Stimulated activated CD4-positive, alpha-beta T cell treated with anti-CD3 and anti-CD28 coated beads, Interleukin-1b, Interleukin-23, amount 100 ng/mL, for 24 hours (primary cell): Measurements from ENCODE around the gene HLA-A.
A peak's percentile ranks its signal among the peaks of the same experiment; 100 is the strongest.
"Not testable (repeated sequence)": the region's sequence is repeated elsewhere in the genome, so short reads cannot be mapped to it uniquely, and the experiment has no call there.

Experiments
- DNase-seq, 4 experiments: peaks; one replicate each; pipeline ENCODE4 v3.0.0-alpha.2; 2020; ENCODE audit warnings: low read depth in 4 of 4, low spot score in 1 of 4

HLA-A gene

DNA sequence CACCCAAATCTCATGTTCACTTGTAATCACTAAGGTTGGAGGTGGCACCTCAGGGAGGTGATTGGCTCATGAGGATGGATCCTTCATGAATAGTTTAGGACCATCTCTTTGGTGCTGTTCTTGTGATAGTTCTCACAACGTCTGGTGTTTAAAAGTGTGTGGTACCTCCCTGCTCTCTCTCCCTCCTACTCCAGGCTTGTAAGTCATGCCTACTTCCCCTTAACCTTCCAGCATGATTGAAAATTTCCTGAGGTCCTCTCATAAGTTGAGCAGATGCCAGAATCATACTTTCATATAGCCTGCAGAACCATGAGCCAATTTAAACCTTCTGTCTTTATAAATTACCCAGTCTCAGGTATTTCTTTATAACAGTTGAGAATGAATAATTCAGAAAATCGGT is 16.6 kb downstream of the HLA-A start:
- no peak for DNase-seq

DNA sequence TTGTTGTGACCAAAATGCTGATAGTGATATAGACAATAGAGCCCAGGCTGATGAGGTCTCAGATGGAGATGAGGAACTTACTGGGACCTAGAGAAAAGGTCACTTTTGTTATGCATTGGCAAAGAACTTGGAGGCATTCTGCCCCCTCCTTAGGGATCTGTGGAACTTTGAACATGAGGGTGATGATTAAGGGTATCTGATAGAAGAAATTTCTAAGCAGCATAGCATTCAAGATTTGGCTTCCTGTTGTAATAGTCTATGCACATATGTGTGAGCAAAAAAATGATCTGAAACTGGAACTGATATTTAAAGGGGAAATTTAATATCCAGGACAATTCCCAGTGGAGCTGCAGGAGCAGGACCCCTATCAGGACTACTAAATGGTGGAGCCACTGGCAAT is 17.1 kb downstream of the HLA-A start:
- DNase-seq = no peak

DNA sequence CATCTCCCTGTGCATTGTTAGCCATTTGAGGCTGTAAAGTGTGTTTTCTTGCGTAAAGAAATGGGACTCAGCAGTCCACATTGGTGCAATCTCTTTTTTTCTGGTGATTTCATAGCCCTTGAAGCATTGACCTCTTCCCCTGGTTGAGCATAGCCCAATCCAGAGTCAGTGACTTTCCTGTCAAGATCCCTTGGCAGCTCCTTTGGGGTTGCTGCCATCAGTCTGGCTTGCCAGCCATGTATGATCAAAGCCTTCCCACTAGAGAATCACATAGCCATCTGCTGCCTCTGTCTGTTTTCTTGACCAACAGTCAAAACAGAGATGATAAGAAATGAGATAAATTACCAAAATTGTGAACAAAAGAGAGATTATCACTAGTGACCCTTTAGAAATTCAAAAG is 19.6 kb downstream of the HLA-A start:
- DNase-seq = no peak

DNA sequence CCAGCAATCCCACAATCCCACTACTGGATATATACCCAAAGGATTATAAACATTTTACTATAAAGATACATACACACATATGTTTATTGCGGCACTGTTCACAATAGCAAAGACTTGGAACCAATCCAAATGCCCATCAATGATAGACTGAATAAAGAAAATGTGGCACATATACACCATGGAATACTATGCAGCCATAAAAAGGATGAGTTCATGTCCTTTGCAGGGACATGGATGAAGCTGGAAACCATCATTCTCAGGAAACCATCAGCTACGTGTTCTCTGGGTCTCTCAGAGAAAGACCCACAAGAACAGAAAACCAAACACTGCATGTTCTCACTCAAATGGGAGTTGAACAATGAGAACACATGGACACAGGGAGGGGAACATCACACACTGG is 21.4 kb downstream of the HLA-A start:
- DNase-seq = not testable (repeated sequence)

DNA sequence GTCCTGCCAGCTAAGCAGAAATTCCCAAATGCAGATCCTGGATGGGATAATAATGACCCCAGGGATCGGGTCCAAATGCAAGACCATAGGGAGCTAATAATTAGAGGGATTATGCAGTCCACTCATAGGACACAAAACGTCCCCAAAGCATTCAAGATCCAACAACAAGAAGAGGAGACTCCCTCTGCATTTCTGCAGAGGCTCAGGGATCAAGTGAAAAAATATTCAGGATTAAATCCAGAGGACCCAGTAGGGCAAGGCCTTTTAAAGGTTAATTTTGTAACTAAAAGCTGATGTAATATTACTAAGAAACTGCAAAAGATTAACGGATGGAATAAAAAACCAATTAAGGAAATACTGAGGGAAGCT is 22.2 kb downstream of the HLA-A start:
- DNase-seq = no peak

DNA sequence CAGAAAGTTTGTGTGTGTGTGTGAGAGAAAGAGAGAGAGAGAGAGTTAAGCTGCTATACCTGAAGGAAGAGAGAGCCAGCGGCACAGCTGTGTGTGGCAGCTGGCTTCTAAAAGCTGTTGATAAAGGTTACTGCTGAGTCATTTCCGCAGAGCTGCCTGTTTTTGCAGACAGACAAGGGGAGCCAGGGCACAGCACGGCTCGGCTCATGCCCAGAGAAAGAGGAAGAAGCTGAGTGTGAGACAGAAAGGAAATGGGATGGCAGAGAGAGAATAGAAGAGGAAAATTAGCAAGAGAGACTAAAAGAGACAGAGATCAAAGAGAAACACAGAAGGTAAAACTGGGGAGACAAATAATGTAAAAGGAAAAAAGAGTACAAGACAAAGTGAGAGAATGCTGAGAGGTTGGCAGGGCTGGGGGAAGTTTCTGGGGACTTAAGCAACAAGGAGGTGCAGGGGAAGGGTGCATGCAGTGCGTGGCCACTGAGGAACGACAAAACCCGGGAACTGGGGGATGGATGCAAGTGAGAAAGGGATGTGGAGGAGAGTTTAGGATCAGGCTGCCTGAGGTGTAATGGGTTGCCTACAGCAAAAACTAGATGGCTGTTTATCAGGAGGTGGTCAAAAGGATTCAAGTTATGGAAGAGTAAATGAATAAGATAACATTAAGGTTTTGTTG is 22.7 kb downstream of the HLA-A start:
- peak in 3 of 4 experiments; percentile 44 to 50 (median 45) for DNase-seq

DNA sequence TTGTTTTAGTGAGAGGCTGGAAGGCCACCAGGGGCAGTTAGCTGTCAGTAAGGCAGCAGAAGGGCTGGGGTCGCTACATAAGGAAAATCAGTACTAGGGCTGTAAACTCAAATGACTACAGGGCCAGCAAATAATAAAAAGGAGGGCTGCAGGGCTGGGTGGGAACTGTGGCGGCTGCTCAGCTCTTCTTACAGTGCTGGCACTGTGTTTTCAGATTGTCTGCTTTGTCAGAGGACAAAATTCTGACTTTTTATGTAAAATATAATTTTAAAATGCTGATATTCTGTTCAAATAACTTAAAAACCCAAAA is 23.2 kb downstream of the HLA-A start:
- DNase-seq = no peak

DNA sequence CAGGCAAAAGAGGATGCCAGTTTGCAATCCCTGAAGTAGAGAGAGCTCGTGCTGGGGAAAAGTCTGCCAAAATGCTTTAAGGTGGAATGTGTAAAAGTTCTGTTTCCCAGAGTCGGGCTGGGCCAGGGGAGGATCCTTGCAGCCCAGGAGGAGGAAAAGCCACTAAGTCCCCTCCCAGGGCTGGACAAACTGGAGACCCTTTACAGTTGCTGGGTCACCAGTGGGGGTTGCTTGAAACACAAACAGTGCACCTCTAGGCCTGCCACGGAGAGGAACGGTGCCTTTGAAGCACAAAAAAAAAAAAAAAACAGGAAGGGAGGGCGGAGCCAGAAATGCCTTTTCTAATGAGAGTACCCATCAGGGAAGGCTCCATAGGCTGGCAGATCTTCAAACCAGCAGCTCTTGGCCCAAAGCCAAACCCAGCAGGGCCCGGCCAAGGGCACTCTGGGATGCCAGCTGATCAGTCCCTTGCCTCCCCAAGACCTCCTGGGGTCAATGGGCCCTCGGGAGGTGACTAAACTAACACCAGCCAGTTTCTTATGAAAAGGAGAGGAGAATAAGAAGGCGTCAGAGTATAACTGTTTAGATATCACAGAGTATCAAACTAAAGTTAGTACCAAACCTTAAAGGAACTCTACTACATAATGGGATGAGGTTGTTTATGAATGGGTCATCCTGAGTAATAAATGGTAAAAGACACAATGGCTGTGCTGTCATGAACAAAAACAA is 23.7 kb downstream of the HLA-A start:
- no peak for DNase-seq

DNA sequence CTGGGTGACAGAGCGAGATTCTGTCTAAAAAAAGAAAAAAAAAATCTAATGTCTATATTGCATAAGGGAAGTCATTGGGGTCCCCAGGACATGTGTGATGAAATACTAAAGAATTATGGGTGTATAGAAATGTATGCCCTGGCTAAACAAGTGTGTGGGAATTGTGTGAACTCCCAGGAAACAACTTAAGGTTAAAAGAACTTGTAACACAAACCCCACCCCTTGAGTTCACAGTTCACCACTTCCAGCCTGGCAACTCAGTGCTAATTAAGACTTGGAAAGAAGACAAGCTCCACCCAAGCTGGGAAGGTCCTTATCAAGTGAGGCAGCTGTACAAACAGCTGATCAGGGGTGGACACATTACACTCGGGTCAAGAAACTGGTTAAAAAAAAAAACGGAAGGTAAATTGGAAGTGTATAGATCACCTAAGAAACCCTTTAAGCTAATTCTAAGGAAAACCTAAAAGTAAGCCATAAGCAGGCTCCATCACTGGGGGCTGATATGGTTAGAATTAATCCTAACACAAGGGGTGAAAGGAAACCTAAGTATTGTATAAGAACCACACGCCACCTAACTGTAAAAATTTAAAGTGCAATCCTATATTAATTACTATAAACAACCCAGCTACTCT is 25.2 kb downstream of the HLA-A start:
- DNase-seq = no peak

DNA sequence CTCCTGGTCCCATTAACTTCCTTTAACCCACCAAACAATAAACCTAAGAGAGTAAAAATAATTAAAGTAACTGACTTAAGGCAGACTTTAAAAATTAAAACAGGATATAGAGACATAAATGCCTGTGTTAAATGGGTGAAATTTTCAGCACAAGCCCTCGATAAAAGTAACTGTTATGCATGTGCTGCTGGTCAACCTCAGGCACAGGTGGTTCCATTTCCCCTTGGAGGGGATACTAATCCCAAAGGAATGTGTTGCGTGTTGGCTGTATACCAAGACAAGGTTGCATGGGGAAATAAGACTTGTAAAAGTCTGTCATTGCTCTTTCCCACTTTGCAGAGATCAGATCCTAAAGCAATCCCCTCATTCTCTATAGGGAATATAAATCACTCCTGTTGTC is 25.8 kb downstream of the HLA-A start:
- no peak for DNase-seq

DNA sequence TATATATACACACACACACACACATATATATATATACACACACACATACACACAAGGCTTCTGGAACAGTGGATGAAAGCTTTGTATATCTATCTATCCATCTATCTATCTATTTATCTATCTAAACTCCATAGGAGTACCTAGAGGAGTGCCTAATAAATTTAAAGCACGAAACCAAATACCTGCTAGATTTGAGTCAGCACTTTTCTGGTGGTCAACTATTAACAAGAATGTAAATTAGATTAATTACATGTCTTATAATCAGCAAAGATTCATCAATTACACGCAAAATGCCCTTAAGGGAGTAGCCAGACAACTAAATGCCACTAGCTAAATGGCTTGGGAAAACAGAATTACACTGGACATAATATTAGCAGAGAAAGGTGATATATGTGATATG is 26.6 kb downstream of the HLA-A start:
- no peak for DNase-seq

DNA sequence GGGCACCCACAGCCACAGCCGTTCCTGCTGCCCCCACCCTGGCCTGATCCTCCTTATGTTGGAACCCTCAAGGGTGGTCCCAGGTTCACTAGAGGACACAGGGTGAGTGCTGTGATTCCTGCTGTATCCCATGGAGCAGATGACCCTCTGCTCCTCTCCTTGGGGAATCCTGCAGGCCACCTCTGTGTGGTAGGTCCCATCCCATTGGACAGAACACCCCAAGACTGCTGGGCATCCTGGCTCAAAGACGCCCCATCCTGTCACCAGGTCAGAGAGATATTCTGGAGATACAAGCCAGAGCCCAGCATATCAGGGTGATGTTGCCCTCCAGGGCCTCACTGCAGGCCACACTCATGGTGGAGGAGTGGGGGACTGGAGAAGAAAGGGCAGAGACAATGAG is 28.4 kb downstream of the HLA-A start:
- DNase-seq = no peak

DNA sequence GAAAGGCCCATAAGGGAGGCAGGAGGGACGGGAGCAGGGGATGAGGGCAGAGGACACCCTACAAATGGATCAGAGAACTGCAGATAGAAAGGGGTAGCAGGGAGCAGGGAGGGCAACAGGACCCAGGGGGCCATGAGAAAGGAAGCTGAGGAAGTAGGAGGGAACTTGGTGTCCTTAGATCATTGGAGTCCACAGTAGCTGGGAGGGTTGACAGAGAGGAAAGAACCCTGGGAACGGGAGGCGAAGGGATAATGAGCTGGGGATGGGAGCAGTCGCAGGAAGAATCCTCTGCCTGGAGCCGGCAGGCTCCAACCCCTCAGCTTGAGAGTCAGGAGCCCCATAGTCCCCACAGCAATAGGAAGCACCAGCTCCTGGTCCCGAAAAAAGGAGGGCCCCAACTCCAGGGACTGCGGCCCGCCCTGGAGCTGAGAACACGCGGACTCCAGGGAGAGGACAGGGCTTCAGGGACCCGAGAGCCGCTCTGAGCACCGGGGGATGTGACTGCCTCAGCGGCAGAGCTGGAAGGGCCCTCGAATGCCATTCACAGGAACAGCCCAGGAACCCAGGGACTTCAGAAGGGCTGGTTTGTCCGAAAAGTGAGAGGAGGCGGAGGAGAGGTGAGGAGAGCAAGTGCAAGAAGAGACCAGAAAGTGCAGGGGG is 32.7 kb downstream of the HLA-A start:
- DNase-seq = peak in 1 of 4 experiments; percentile 3

DNA sequence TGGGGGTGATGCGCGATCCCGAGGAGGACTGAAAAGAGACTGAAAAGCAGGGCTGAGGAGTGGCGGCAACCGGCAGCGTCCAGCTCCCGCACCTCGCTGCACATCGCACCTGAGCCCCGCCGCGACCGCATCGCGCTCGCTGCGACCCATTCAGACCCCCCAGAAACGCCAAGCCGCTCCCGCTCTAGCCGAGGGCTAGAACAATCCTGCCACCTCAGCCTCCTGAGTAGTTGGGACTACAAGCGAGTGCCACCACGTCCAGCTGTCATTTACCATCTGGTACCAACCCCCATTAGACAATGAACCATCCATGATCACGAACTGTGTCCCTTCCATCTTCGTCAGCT is 33.2 kb downstream of the HLA-A start:
- DNase-seq = no peak

DNA sequence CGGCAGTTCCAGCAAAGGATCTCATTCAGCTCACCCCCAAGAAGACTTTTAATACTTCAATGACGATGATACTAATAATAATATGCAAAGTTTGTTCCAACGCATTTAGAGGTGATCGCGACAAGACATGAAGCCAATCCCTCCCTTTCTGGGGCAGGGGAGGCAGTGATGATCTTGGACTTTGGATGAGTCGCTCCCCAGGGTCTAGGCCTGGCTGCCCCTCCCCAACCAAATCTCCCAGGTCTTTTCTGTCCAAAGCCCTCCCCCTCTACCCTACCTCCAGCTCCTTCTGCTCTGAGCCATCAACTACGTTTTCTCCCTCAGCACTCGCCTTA is 33.9 kb downstream of the HLA-A start:
- DNase-seq = no peak

DNA sequence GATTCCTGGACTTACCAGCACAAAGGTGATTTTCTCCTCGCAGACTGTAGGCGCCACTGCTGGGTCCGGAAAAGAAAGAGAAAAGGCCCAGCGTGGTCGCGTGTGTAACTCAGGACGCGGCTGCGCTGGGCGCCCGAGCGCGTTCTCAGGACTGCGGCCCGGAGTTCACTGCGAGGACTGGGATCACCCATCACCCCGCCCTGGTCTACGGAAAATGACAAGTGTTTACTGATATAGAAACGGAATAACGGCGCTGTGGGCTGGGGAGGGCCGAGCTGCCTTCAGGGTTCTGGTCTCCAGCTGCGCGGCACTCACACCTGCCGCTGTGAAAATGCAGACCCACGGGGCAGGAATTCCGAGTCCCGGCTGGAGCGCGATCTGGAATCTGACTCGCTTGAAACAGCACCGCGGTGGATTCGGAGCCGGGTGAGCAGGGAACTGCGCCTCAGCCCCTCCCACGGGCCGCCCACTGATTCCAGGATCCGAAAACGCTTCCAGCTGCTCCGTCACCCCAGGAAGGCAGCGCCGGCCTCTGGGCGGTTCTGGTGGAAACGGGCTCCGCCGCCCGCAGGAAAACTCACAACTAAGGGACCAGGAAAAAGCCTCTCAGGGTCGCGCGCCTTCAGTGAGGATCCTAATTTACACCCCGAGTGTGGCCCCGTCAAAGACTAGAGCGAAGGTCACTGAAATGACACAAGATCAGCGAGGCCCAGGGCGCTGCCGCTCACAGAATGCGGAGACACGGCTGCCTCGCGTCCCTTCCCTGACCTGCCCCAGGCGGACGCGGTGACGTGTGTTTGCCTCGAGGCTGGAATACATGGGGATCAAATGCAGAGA is 34.5 kb downstream of the HLA-A start:
- peak in 2 of 4 experiments; percentile 24 to 31 for DNase-seq

DNA sequence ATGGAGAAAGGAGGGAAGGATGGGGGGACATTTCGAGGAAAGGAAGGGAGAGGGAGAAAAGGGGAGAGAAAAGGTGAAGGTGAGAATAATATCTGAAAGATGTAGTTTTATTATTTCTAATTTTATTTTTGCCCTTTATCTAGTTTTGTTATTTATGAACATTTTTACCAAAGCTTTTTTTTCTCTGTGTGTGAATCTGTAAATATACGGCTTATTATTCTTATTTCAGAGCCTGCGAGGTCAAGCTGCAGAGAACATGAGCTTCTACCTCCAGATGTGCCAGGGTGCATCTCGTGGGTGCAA is 35.0 kb downstream of the HLA-A start:
- DNase-seq = no peak

DNA sequence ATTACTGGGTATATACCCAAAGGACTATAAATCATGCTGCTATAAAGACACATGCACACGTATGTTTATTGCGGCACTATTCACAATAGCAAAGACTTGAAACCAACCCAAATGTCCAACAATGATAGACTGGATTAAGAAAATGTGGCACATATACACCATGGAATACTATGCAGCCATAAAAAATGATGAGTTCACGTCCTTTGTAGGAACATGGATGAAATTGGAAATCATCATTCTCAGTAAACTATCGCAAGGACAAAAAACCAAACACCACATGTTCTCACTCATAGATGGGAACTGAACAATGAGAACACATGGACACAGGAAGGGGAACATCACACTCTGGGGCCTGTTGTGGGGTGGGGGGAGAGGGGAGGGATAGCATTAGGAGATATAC is 37.7 kb downstream of the HLA-A start:
- DNase-seq = not testable (repeated sequence)

DNA sequence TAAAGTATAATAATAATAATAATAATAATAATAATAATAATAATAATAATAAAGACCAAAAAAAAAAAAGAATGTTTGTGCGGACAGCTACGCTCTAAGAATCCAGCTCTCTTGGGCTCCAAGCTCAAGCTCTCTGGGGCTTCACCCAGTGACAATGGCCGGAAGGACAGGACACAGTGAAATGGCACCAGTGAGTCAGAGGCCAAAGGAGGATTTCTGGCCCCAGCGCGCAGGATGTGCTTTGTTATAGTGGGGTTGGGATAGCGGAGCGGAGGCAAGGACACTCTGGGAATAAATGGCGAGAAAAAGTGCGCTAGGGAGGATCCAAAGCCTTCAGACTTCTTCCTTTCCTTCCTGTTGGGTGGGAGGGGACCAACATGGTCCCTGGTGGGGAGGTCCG is 38.2 kb downstream of the HLA-A start:
- no peak for DNase-seq

DNA sequence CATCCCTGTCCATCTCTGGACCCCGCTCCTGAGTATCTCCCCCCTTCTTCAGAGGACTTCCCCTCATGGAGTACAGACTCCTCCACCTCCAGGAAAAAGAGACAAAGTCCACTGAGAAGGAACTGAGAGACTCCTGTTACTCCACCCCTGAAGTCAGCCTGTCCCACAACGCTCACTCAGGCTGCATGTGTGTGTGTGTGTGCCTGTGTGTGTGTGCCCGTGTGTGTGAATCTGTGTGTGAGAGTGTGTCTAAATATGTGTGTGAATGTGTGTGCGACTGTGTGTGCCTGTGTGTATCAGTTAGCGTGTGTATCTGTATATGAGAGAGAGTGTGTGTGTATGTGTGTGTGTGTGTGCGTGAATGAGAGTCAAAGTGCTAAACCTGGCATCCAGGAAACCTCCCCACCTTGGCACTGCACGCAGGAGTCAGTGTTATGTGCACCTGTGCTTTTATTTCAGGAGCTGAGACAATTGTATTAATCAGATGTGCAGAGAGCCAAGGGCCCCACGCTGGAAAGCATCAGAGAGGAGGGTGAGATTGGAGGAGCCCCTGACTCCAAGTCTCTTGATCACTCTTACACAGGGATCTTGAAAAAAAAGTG is 39.0 kb downstream of the HLA-A start:
- DNase-seq = no peak

DNA sequence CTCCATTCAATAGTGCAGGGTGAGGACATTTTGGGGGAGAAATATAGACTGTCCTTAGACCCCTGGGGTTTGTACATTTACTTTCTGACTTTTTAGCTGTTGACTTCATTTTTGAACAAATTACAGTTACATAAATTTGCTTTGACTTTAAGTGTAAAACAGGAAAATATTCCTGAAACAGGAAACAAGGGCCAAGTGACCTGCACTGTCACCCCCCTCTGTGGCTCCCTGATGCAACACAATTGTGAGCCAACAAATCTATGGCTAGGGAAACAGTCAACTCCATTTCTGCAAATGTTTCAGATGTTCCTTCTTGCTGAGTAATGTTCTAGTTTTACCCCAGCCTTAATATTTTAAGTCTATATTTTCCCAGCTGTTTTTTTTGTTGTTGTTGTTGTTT is 39.8 kb downstream of the HLA-A start:
- no peak for DNase-seq
